HCEC 1CT (cell line): ENCODE measurements around the gene C20orf96.
A peak's percentile ranks its signal among the peaks of the same experiment; 100 is the strongest.

ENCODE experiments used
- DNase-seq: peaks from one replicate; pipeline ENCODE4 v3.0.0-alpha.2; 2017

Gene C20orf96

GRCh38 chr20:312067-312466 is 21.5 kb upstream of the C20orf96 start:
- DNase-seq, result no peak

- DNase-seq, result no peak
Measured at GRCh38 chr20:311609-312008, 21.1 kb upstream of the C20orf96 start.

- DNase-seq, result no peak
Measured at GRCh38 chr20:310645-311044, 20.1 kb upstream of the C20orf96 start.

GRCh38 chr20:309841-310644 is 19.5 kb upstream of the C20orf96 start:
- peak; percentile 100 for DNase-seq

GRCh38 chr20:309306-309840 is 18.8 kb upstream of the C20orf96 start:
- peak; percentile 64 for DNase-seq

- no peak for DNase-seq
Measured at GRCh38 chr20:308427-309038, 18.0 kb upstream of the C20orf96 start.

- no peak for DNase-seq
Measured at GRCh38 chr20:305745-306144, 15.2 kb upstream of the C20orf96 start.

- no peak for DNase-seq
Measured at GRCh38 chr20:301886-302848, 11.6 kb upstream of the C20orf96 start.

GRCh38 chr20:300345-300990 is 9.9 kb upstream of the C20orf96 start:
- DNase-seq, result peak; percentile 21

- DNase-seq, result no peak
Measured at GRCh38 chr20:298776-299391, 8.3 kb upstream of the C20orf96 start.

GRCh38 chr20:297925-298775 is 7.6 kb upstream of the C20orf96 start:
- peak; percentile 77 for DNase-seq

- DNase-seq, result peak; percentile 97
Measured at GRCh38 chr20:297098-297924, 6.8 kb upstream of the C20orf96 start, which contains the start of gene ZCCHC3. Gene ZCCHC3 (plus strand): TSS chr20:297570. CDS start chr20:297587, 17 bp downstream.

- DNase-seq, result no peak
Measured at GRCh38 chr20:295804-296203, 5.3 kb upstream of the C20orf96 start.

- DNase-seq, result no peak
Measured at GRCh38 chr20:294602-295001, 4.1 kb upstream of the C20orf96 start.

- DNase-seq, result no peak
Measured at GRCh38 chr20:289693-290083, 862 bp downstream of the C20orf96 start.

- DNase-seq, result no peak
Measured at GRCh38 chr20:288956-289692, 1.4 kb downstream of the C20orf96 start.

GRCh38 chr20:286508-286907 is 4.0 kb downstream of the C20orf96 start:
- DNase-seq, result no peak

GRCh38 chr20:284172-284571 is 6.4 kb downstream of the C20orf96 start:
- no peak for DNase-seq
